ENCODE measurements around the gene PHLDB3.

Gene PHLDB3

DNA sequence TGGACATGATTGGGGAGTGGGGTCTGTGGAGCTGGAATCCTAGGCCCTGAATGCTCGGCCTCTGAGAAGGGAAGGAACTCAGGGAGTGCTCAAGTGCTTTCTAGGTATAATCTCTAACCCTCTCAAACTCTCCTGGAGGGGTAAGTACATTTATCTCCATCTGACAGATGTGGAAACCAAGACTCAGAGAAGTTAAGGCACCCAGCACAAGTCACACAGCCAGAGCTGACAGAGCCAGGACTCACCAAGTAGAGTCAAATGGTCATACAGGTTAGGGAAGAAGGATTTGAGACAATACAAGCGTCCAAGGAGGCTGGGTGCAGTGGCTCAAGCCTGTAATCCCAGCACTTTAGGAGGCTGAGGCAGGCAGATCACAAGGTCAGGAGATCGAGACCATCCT lies 26.2 kb downstream of the PHLDB3 start:
- Histone ChIP-seq H3K4me3 (replicated peaks; ENCODE audit: low read depth, low read length) (no peak overlapping the region), H3K36me3 (ENCODE audit: control insufficient read depth, insufficient read depth, low read length) (no peaks in the 10 kb centered on the region), H3K27me3 (replicated peaks; ENCODE audit: control insufficient read depth, insufficient read depth, low read length) (no peaks in the 10 kb centered on the region)
- TF ChIP-seq, protein P1, sequence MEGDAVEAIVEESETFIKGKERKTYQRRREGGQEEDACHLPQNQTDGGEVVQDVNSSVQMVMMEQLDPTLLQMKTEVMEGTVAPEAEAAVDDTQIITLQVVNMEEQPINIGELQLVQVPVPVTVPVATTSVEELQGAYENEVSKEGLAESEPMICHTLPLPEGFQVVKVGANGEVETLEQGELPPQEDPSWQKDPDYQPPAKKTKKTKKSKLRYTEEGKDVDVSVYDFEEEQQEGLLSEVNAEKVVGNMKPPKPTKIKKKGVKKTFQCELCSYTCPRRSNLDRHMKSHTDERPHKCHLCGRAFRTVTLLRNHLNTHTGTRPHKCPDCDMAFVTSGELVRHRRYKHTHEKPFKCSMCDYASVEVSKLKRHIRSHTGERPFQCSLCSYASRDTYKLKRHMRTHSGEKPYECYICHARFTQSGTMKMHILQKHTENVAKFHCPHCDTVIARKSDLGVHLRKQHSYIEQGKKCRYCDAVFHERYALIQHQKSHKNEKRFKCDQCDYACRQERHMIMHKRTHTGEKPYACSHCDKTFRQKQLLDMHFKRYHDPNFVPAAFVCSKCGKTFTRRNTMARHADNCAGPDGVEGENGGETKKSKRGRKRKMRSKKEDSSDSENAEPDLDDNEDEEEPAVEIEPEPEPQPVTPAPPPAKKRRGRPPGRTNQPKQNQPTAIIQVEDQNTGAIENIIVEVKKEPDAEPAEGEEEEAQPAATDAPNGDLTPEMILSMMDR (IDR thresholded peaks at IDR 0.05; ENCODE audit: insufficient read depth, low read length, poor library complexity, severe bottlenecking) = no peak
- no peak for DNase-seq (ENCODE audit: extremely low read depth, insufficient read length)

DNA sequence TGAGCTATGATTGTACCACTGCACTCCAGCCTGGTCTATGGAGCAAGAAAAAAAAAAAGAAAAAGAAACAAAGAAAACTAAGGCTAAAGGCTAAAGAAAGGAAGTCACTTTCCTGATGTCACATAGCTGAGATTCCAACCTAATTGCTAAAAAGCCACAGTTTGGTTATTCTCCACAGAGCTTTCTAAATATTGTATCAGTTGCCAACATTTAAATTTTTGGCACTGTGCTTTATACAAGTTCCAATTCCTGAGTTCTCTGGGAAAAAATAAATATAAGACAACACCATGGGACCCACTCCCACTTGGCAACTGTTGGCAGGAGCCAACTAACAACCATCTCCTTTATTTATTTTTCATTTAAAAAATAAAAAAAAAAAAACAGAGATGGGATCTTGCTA lies 27.9 kb downstream of the PHLDB3 start:
- no peaks in the 10 kb centered on the region for H3K36me3 ChIP-seq (ENCODE audit: control insufficient read depth, insufficient read depth, low read length)
- H3K27me3 ChIP-seq (replicated peaks; ENCODE audit: control insufficient read depth, insufficient read depth, low read length) = no peaks in the 10 kb centered on the region
- DNase-seq (ENCODE audit: extremely low read depth, insufficient read length) = no peak
- TF ChIP-seq, protein P1 (IDR thresholded peaks at IDR 0.05; ENCODE audit: insufficient read depth, low read length, poor library complexity, severe bottlenecking) = no peak
- H3K4me3 ChIP-seq (replicated peaks; ENCODE audit: low read depth, low read length) = no peak overlapping the region

DNA sequence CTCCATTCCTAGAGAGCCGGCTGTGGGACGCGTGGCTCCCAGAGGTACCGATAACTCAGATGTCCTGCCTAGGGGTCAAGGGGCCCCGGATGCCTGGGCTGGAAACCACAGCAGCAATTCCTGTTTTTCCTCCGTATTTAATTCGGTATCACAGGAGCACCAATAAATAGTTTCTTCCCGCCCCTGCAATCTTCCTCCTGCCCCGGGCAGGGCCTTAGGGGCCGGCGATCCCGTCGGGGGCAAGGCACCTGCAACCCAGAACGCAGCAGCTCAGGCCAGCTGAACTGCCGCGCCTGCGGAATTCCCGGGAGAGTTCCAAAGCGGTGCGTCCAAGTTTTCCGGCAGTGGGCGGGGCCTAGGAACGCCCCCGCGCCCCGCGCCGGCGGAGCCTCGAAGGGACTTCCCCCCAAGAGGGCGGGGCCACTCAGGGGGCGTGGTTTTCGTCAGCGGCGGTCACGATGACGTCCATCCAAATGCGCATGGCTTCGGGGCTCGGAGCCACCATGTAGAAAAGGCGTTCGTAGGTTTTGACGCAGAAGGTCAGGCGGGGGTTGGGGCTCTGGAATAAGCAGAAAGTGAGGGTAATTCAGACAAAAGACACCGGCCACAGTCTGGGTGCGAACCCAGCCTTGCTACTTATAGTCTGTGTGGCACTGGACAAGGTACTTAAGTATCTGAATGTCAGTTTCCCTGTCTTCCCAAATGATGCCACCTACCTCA lies 29.4 kb downstream of the PHLDB3 start:
- TF ChIP-seq, protein P1 (IDR thresholded peaks at IDR 0.05; ENCODE audit: insufficient read depth, low read length, poor library complexity, severe bottlenecking) = no peak
- H3K4me3 ChIP-seq (replicated peaks; ENCODE audit: low read depth, low read length) = peak overlapping the region; percentile 18

DNA sequence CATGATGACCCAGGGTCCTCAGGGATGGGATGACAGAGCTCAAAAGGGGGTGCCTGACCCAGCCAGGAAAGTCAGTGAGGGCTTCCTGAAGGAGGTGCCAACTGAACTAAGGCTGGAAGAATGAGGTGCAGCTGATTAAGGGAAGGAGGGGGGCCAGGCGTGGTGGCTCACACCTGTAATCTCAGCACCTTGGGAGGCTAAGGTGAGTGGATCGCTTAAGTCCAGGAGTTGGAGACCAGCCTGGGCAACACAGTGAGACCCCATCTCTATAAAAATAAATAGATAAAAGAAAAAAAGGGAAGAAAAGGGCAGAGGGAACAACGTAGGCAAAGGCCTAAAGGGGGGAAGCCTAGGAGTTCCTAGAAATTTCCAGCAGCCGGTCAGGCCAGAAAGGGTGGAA lies 30.1 kb downstream of the PHLDB3 start:
- Histone ChIP-seq H3K36me3 (ENCODE audit: control insufficient read depth, insufficient read depth, low read length) (no peaks in the 10 kb centered on the region), H3K27me3 (replicated peaks; ENCODE audit: control insufficient read depth, insufficient read depth, low read length) (no peaks in the 10 kb centered on the region), H3K4me3 (replicated peaks; ENCODE audit: low read depth, low read length) (no peak overlapping the region)
- TF ChIP-seq, protein P1 (IDR thresholded peaks at IDR 0.05; ENCODE audit: insufficient read depth, low read length, poor library complexity, severe bottlenecking) = no peak
- DNase-seq (ENCODE audit: extremely low read depth, insufficient read length) = no peak

More for the DNA sequence above, 29.4 kb downstream of the PHLDB3 start:
- Histone ChIP-seq H3K27me3 (replicated peaks; ENCODE audit: control insufficient read depth, insufficient read depth, low read length) (no peaks in the 10 kb centered on the region), H3K36me3 (ENCODE audit: control insufficient read depth, insufficient read depth, low read length) (no peaks in the 10 kb centered on the region)
- peak; percentile 80 for DNase-seq (ENCODE audit: extremely low read depth, insufficient read length)

DNA sequence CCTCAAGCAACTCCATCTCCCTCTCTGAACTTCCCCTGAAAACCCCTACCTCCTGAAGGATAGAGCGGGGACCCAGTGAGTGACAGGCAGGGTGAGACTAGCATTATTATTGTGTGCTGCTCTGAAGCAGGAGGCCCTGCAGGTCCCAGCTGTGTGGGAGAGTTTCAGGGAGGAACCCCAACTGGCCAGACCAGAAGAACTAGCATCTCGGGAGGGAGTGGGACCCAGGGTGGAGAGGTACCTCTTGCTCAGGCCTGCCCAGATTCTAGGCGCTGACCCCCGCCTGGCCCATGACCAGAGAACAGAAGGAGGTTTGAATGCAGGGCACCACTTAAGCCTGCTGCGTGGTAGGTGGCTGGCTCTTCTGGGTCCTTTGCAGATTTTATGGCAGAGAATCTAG lies 33.5 kb downstream of the PHLDB3 start:
- no peak for DNase-seq (ENCODE audit: extremely low read depth, insufficient read length)
- H3K4me3 ChIP-seq (replicated peaks; ENCODE audit: low read depth, low read length) = no peak overlapping the region
- TF ChIP-seq, protein P1 (IDR thresholded peaks at IDR 0.05; ENCODE audit: insufficient read depth, low read length, poor library complexity, severe bottlenecking) = no peak
- no peaks in the 10 kb centered on the region for H3K27me3 ChIP-seq (replicated peaks; ENCODE audit: control insufficient read depth, insufficient read depth, low read length)
- H3K36me3 ChIP-seq (ENCODE audit: control insufficient read depth, insufficient read depth, low read length) = no peaks in the 10 kb centered on the region

DNA sequence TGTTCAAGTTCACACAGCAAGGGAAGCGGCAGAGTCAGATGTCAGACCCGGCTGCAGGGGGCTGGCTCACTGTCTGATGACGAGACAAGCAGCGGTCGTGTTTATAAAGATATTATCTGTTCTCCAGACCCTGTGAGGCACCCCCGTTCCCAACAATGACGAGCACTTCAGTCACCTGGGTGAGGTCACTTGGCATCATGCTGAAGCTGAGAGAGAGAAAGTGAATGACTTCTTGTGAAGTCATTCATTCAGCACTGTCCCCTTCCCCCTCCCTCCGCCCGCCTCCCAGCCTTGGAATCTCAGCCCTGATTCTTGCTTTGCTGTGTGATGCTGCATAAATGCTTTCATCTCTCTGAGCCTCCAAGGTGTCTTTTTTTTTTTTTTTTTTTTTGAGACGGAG lies 34.3 kb downstream of the PHLDB3 start:
- DNase-seq (ENCODE audit: extremely low read depth, insufficient read length) = no peak
- TF ChIP-seq, protein P1 (IDR thresholded peaks at IDR 0.05; ENCODE audit: insufficient read depth, low read length, poor library complexity, severe bottlenecking) = no peak
- Histone ChIP-seq H3K27me3 (replicated peaks; ENCODE audit: control insufficient read depth, insufficient read depth, low read length) (no peaks in the 10 kb centered on the region), H3K36me3 (ENCODE audit: control insufficient read depth, insufficient read depth, low read length) (no peaks in the 10 kb centered on the region), H3K4me3 (replicated peaks; ENCODE audit: low read depth, low read length) (no peak overlapping the region)
